HG02970 (cell line): ENCODE results near the gene BANP.
"Not testable (repeated sequence)": the region's sequence is repeated elsewhere in the genome, so short reads cannot be mapped to it uniquely, and the experiment has no call there.

Experiments used
- ATAC-seq: cut with Tn5 transposase; IDR thresholded peaks from one replicate; pipeline ENCODE4 v1.9.1; 2021; ENCODE audit warnings: mild to moderate bottlenecking, moderate library complexity, moderate number of reproducible peaks; ENCODE audit not compliant: unreplicated experiment, low FRiP score

Gene BANP

GRCh38 chr16:88024491-88025085 lies 73.4 kb downstream of the BANP start:
- not testable (repeated sequence) for ATAC-seq

- ATAC-seq: not testable (repeated sequence)
Measured at GRCh38 chr16:88025086-88025492, 73.9 kb downstream of the BANP start.

GRCh38 chr16:88025828-88026555 lies 74.8 kb downstream of the BANP start:
- ATAC-seq: not testable (repeated sequence)

GRCh38 chr16:88026964-88027938 lies 76.0 kb downstream of the BANP start:
- ATAC-seq: no peak

- ATAC-seq: not testable (repeated sequence)
Measured at GRCh38 chr16:88028177-88028930, 77.1 kb downstream of the BANP start.

- no peak for ATAC-seq
Measured at GRCh38 chr16:88030498-88030897, 79.3 kb downstream of the BANP start.

GRCh38 chr16:88030961-88031360 lies 79.7 kb downstream of the BANP start:
- ATAC-seq: not testable (repeated sequence)

GRCh38 chr16:88033003-88033740 lies 81.9 kb downstream of the BANP start:
- not testable (repeated sequence) for ATAC-seq

- ATAC-seq: no peak
Measured at GRCh38 chr16:88034770-88035169, 83.5 kb downstream of the BANP start.

- no peak for ATAC-seq
Measured at GRCh38 chr16:88035292-88035691, 84.1 kb downstream of the BANP start.

GRCh38 chr16:88035884-88036639 lies 84.8 kb downstream of the BANP start:
- ATAC-seq: not testable (repeated sequence)

- not testable (repeated sequence) for ATAC-seq
Measured at GRCh38 chr16:88036640-88036996, 85.4 kb downstream of the BANP start.

GRCh38 chr16:88037359-88037758 lies 86.1 kb downstream of the BANP start:
- not testable (repeated sequence) for ATAC-seq

GRCh38 chr16:88037876-88038525 lies 86.8 kb downstream of the BANP start:
- not testable (repeated sequence) for ATAC-seq

- not testable (repeated sequence) for ATAC-seq
Measured at GRCh38 chr16:88038526-88038908, 87.3 kb downstream of the BANP start.

- no peak for ATAC-seq
Measured at GRCh38 chr16:88039591-88039990, 88.4 kb downstream of the BANP start.

GRCh38 chr16:88040196-88040876 lies 89.1 kb downstream of the BANP start:
- ATAC-seq: not testable (repeated sequence)

GRCh38 chr16:88040877-88041244 lies 89.6 kb downstream of the BANP start:
- not testable (repeated sequence) for ATAC-seq
